Endothelial cell (in vitro differentiated cells): ENCODE results near the gene BAAT. TPM values are rescaled to one million over a fixed set of nuclear protein-coding genes. Genes with fewer than 3 reads are reported as not detected.

Experiments
- DNase-seq: peaks from one replicate; pipeline ENCODE4 v3.0.0; 2021; ENCODE audit warnings: low spot score
- H3K27ac Mint-ChIP-seq: one replicate; pipeline ENCODE4 v1.8.0; 2021; ENCODE audit warnings: mixed read lengths, inconsistent platforms; ENCODE audit not compliant: unreplicated experiment
- H3K27me3 Mint-ChIP-seq: one replicate; pipeline ENCODE4 v1.8.0; 2021; ENCODE audit warnings: mild to moderate bottlenecking, moderate library complexity, mixed read lengths, inconsistent platforms; ENCODE audit not compliant: unreplicated experiment
- H3K36me3 Mint-ChIP-seq: one replicate; pipeline ENCODE4 v1.8.0; 2021; ENCODE audit warnings: mild to moderate bottlenecking, low read depth, mixed read lengths, inconsistent platforms; ENCODE audit not compliant: unreplicated experiment
- H3K4me1 Mint-ChIP-seq: one replicate; pipeline ENCODE4 v1.8.0; 2021; ENCODE audit warnings: mild to moderate bottlenecking, mixed read lengths, inconsistent platforms; ENCODE audit not compliant: unreplicated experiment
- H3K4me3 Mint-ChIP-seq: one replicate; pipeline ENCODE4 v1.8.0; 2021; ENCODE audit warnings: mild to moderate bottlenecking, mixed read lengths, inconsistent platforms; ENCODE audit not compliant: unreplicated experiment
- H3K9me3 Mint-ChIP-seq: one replicate; pipeline ENCODE4 v1.8.0; 2021; ENCODE audit warnings: mixed read lengths, inconsistent platforms; ENCODE audit not compliant: unreplicated experiment
- total RNA-seq: library from RNA; stranded (reverse); fragmentation: NEBNext Ultra II Directional; extraction: Animal tissue kit (Norgen Biotek cat#: 25700); gene quantifications from one replicate; pipeline ENCODE4 v1.2.1, GENCODE V29; 2021; ENCODE audit not compliant: unreplicated experiment
- TF ChIP-seq, protein P1 (sequence below): fragments of 200-600 bp; sonication (generic); IDR thresholded peaks from one replicate; pipeline ENCODE4 v1.5.0; 2021; ENCODE audit warnings: antibody characterized with exemption; ENCODE audit not compliant: unreplicated experiment

Gene BAAT
- total RNA-seq, 1 donor from 2014 or later = not detected

DNA sequence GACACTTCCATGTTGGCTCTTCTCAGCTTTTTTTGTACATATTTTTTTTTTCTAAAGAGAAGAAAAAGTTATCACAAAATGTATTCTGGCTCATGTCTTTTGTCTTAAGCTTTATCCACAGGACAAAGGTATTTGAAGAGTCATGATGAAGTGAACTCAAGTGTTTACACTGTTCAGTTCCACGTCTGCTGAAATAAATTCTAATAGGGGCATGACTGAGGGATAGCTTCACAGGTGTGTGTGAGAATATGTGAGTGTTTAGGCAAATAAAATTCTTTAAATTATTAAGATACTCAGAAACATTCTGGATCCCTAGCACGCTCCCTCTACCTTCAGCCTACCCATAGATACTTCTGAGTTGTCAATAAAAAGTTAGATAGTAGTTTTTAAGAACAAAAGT lies 59.8 kb downstream of the BAAT start:
- Mint-ChIP-seq H3K9me3 (peaks cover 4% of the 10 kb centered on the region), H3K4me3 (no peak overlapping the region), H3K27me3 (no peaks in the 10 kb centered on the region), H3K4me1 (no peaks in the 10 kb centered on the region), H3K36me3 (peaks cover 4% of the 10 kb centered on the region), H3K27ac (no peak overlapping the region)
- no peak for DNase-seq
- TF ChIP-seq, protein P1, sequence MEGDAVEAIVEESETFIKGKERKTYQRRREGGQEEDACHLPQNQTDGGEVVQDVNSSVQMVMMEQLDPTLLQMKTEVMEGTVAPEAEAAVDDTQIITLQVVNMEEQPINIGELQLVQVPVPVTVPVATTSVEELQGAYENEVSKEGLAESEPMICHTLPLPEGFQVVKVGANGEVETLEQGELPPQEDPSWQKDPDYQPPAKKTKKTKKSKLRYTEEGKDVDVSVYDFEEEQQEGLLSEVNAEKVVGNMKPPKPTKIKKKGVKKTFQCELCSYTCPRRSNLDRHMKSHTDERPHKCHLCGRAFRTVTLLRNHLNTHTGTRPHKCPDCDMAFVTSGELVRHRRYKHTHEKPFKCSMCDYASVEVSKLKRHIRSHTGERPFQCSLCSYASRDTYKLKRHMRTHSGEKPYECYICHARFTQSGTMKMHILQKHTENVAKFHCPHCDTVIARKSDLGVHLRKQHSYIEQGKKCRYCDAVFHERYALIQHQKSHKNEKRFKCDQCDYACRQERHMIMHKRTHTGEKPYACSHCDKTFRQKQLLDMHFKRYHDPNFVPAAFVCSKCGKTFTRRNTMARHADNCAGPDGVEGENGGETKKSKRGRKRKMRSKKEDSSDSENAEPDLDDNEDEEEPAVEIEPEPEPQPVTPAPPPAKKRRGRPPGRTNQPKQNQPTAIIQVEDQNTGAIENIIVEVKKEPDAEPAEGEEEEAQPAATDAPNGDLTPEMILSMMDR = no peak

DNA sequence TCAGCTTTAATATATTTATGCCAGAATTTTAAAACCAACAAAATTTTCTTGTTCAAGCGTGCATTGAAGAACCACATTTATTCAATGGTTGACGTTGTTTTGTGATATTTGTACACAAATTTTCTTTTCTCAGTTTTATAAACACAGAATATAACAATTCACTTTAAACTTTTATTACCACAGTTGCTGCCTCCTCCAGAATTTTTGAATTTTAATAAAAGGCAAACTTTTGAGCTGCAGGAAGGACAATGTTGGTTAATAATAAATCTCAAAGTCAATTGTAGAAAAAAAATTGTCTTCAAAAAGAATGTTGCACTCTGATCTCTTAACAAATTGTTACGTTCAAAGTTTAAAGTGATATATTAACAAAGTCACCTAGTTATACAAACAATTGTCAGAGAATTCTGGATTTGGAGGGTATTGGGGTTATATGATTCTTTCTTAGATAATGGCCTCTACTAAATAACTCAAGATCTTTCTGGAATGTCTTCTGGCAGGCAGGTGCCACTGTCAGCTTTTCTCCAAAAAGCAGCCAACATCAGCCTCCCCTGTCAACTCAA lies 60.5 kb downstream of the BAAT start:
- DNase-seq = no peak
- no peaks in the 10 kb centered on the region for H3K4me1 Mint-ChIP-seq
- H3K4me3 Mint-ChIP-seq = no peak overlapping the region
- H3K27ac Mint-ChIP-seq = no peak overlapping the region
- TF ChIP-seq, protein P1 = no peak
- peaks cover 4% of the 10 kb centered on the region for H3K9me3 Mint-ChIP-seq
- H3K27me3 Mint-ChIP-seq = no peaks in the 10 kb centered on the region
- H3K36me3 Mint-ChIP-seq = peaks cover 4% of the 10 kb centered on the region

DNA sequence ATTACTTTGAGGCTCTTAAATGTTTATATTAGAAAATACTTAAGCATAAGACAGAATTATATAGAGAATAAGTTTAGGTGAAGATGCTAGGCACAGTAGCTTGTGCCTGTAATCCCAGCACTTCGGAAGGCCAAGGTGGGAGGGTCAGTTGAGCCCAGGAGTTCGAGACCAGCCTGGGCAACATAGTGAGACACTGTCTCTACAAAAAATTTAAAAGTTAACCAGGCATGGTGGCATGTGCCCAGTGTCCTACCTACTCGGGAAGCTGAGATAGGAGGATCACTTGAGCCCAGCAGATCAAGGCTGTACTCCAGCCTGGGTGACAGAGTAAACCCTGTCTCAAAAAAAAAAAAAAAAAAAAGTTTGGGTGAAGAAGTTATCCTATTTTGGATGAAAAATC lies 61.7 kb downstream of the BAAT start:
- TF ChIP-seq, protein P1 = no peak
- Mint-ChIP-seq H3K36me3 (peaks cover 4% of the 10 kb centered on the region), H3K9me3 (peaks cover 4% of the 10 kb centered on the region), H3K27ac (no peak overlapping the region), H3K27me3 (no peaks in the 10 kb centered on the region), H3K4me3 (no peak overlapping the region), H3K4me1 (no peaks in the 10 kb centered on the region)
- no peak for DNase-seq

DNA sequence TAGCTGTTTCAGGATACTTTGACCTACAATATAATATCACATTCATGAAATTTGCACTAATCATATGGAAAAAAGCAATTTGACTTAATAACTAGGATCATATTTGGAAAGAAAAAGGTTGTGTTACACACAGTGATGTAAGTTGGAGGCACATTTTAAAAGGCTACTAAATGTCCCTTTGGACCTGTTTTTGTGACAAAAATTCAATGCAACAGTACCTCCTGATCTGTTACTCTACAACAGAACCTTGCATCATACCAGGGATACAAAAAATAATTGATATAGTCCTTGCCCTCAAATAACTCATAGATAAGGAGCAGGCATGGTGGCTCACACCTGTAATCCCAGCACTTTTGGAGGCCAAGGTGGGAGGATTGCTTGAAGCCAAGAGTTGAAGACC lies 67.1 kb downstream of the BAAT start:
- Mint-ChIP-seq H3K4me1 (peaks cover 21% of the 10 kb centered on the region), H3K27ac (no peak overlapping the region), H3K36me3 (no peaks in the 10 kb centered on the region), H3K4me3 (no peak overlapping the region), H3K9me3 (no peaks in the 10 kb centered on the region), H3K27me3 (no peaks in the 10 kb centered on the region)
- DNase-seq = no peak
- TF ChIP-seq, protein P1 = no peak

DNA sequence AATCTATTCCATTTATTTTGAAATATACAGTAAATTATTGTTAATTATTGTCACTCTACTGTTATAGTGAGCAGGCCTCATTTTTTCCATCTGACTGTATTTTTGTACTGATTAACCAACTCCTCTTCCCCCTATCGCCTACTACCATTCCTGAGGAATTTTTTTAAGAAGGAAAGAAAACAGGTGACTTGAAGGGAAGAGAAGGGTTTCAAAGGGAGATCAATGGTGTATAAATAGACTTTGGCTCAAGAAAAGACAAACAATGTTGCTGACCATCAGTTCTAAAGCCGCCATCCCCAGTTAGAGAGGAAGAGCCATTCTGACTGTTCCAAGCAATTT lies 69.7 kb downstream of the BAAT start:
- Mint-ChIP-seq H3K27ac (no peak overlapping the region), H3K36me3 (no peaks in the 10 kb centered on the region), H3K27me3 (no peaks in the 10 kb centered on the region), H3K4me3 (no peak overlapping the region), H3K4me1 (peaks cover 21% of the 10 kb centered on the region), H3K9me3 (no peaks in the 10 kb centered on the region)
- DNase-seq = no peak
- TF ChIP-seq, protein P1 = no peak
